NCI-H345 (cell line): ENCODE measurements around the gene ATRAID.
"Not testable (repeated sequence)": the region's sequence is repeated elsewhere in the genome, so short reads cannot be mapped to it uniquely, and the experiment has no call there.

Experiments
- DNase-seq: peaks from one replicate; lab custom pipeline; 2025; lab: John Stamatoyannopoulos, UW

Gene ATRAID

GRCh38 chr2:27211943-27212625 lies at the start of gene ATRAID, which contains the start of gene SLC5A6:
TSS of gene ATRAID (plus strand) at chr2:27212041. CDS start at chr2:27212369, 328 bp downstream.
TSS of gene SLC5A6 (minus strand) at chr2:27212268. CDS start at chr2:27207650, 4,618 bp downstream.
- DNase-seq = peak; percentile 94

GRCh38 chr2:27162151-27163121 lies 49.4 kb upstream of the ATRAID start:
- DNase-seq = no peak

- no peak for DNase-seq
Measured at GRCh38 chr2:27164960-27165763, 46.7 kb upstream of the ATRAID start.

- no peak for DNase-seq
Measured at GRCh38 chr2:27170581-27171337, 41.1 kb upstream of the ATRAID start.

GRCh38 chr2:27171351-27171848 lies 40.4 kb upstream of the ATRAID start:
- peak; percentile 4 for DNase-seq

- no peak for DNase-seq
Measured at GRCh38 chr2:27174638-27175037, 37.2 kb upstream of the ATRAID start.

GRCh38 chr2:27175330-27175729 lies 36.5 kb upstream of the ATRAID start:
- DNase-seq = no peak

GRCh38 chr2:27175781-27176180 lies 36.1 kb upstream of the ATRAID start:
- DNase-seq = not testable (repeated sequence)

- no peak for DNase-seq
Measured at GRCh38 chr2:27177441-27178351, 34.1 kb upstream of the ATRAID start.

- DNase-seq = no peak
Measured at GRCh38 chr2:27178469-27178868, 33.4 kb upstream of the ATRAID start.

GRCh38 chr2:27179344-27180000 lies 32.4 kb upstream of the ATRAID start:
- DNase-seq = no peak

- no peak for DNase-seq
Measured at GRCh38 chr2:27182346-27182745, 29.5 kb upstream of the ATRAID start.

- no peak for DNase-seq
Measured at GRCh38 chr2:27184115-27184514, 27.7 kb upstream of the ATRAID start.

GRCh38 chr2:27185331-27186026 lies 26.4 kb upstream of the ATRAID start:
- DNase-seq = no peak

- no peak for DNase-seq
Measured at GRCh38 chr2:27186613-27187345, 25.1 kb upstream of the ATRAID start.

GRCh38 chr2:27189989-27190388 lies 21.9 kb upstream of the ATRAID start:
- no peak for DNase-seq

- peak; percentile 66 for DNase-seq
Measured at GRCh38 chr2:27191070-27191829, 20.6 kb upstream of the ATRAID start.
